OCI-LY1 (cell line): ENCODE data around the gene TNFAIP3.

Experiments used
- EZH2 ChIP-seq: fragments of 200-600 bp; sonication (generic), shearing (Covaris generic); IDR thresholded peaks from 2 replicates; pipeline ENCODE4 v1.8.0; 2017; ENCODE audit warnings: borderline replicate concordance, mixed run types, mild to moderate bottlenecking, antibody characterized with exemption, low read length, moderate library complexity, mixed read lengths
- TF ChIP-seq, protein P1 (sequence below): fragments of 200-600 bp; sonication (generic), shearing (Covaris generic); IDR thresholded peaks from 2 replicates; pipeline ENCODE4 v1.5.1; 2017; ENCODE audit warnings: mild to moderate bottlenecking, antibody characterized with exemption, low read length, moderate library complexity, mixed read lengths

DNA sequence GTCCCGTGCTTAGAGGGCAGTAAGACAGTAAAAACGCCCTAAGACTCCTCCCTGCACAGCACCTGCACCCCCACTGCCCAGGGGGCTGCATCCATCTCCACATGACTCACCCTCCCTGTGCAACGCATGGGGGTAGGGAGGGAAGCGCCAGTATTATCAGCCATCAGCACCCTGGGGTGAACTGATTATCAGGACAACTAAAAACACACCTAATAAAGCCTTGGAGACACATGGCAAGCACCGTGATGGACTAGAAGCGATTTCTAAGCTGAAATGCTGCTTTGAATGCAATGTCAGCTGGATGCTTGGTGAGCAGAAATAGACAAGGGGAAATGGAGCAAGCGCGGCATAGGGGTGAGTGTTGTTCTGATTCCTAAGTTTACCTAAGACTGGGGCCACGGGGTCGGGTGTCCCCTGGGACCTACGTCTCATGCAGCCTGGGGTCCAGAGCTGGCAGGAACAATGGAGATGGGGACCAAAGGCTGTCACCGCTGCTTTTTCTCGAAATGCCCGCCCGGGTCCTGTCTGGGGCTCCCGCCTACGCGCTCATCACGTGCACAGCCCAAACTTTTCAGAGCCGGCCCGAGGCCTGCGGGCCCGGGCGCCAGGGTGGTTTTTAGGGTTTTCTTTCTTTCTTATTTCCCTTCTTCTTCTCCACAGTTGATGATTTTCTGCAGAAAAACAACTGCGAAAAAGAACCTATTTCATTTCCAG lies 702 bp upstream of the TNFAIP3 start:
- TF ChIP-seq, protein P1, sequence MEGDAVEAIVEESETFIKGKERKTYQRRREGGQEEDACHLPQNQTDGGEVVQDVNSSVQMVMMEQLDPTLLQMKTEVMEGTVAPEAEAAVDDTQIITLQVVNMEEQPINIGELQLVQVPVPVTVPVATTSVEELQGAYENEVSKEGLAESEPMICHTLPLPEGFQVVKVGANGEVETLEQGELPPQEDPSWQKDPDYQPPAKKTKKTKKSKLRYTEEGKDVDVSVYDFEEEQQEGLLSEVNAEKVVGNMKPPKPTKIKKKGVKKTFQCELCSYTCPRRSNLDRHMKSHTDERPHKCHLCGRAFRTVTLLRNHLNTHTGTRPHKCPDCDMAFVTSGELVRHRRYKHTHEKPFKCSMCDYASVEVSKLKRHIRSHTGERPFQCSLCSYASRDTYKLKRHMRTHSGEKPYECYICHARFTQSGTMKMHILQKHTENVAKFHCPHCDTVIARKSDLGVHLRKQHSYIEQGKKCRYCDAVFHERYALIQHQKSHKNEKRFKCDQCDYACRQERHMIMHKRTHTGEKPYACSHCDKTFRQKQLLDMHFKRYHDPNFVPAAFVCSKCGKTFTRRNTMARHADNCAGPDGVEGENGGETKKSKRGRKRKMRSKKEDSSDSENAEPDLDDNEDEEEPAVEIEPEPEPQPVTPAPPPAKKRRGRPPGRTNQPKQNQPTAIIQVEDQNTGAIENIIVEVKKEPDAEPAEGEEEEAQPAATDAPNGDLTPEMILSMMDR = no peak
- TF ChIP-seq EZH2 = no peak
